ENCODE results near the gene PPP1R14D. TPM values are rescaled to one million over a fixed set of nuclear protein-coding genes. Genes with fewer than 3 reads are reported as not detected.
A peak's percentile ranks its signal among the peaks of the same experiment; 100 is the strongest.
"Not testable (repeated sequence)": the region's sequence is repeated elsewhere in the genome, so short reads cannot be mapped to it uniquely, and the experiment has no call there.

Gene PPP1R14D
- total RNA-seq (ENCODE audit: insufficient read depth, low replicate concordance), result 1.7 TPM

GRCh38 chr15:40828447-40829036 lies at the start of gene PPP1R14D:
Gene PPP1R14D, minus strand, starts transcription at chr15:40828708. Its CDS starts 67 bp downstream, at chr15:40828641.
- no peak for DNase-seq (ENCODE audit: low spot score)

- no peak for DNase-seq (ENCODE audit: low spot score)
Observed at GRCh38 chr15:40877694-40878093, 49.2 kb upstream of the PPP1R14D start.

GRCh38 chr15:40875991-40876730 lies 47.7 kb upstream of the PPP1R14D start:
- DNase-seq (ENCODE audit: low spot score), result no peak

- peak; percentile 46 for DNase-seq (ENCODE audit: low spot score)
Observed at GRCh38 chr15:40873694-40874561, 45.4 kb upstream of the PPP1R14D start, which contains the start of gene RHOV. Gene RHOV, minus strand, starts transcription at chr15:40874234. Its CDS starts 95 bp downstream, at chr15:40874139.

- no peak for DNase-seq (ENCODE audit: low spot score)
Observed at GRCh38 chr15:40872791-40873693, 44.5 kb upstream of the PPP1R14D start.

- peak; percentile 34 for DNase-seq (ENCODE audit: low spot score)
Observed at GRCh38 chr15:40871749-40872617, 43.5 kb upstream of the PPP1R14D start.

GRCh38 chr15:40870716-40871115 lies 42.2 kb upstream of the PPP1R14D start:
- DNase-seq (ENCODE audit: low spot score), result no peak

GRCh38 chr15:40869686-40870085 lies 41.2 kb upstream of the PPP1R14D start:
- DNase-seq (ENCODE audit: low spot score), result no peak

GRCh38 chr15:40867199-40867598 lies 38.7 kb upstream of the PPP1R14D start:
- DNase-seq (ENCODE audit: low spot score), result no peak

GRCh38 chr15:40863660-40864270 lies 35.3 kb upstream of the PPP1R14D start:
- DNase-seq (ENCODE audit: low spot score), result no peak

- DNase-seq (ENCODE audit: low spot score), result not testable (repeated sequence)
Observed at GRCh38 chr15:40861147-40861546, 32.6 kb upstream of the PPP1R14D start.

- peak; percentile 52 for DNase-seq (ENCODE audit: low spot score)
Observed at GRCh38 chr15:40859206-40859851, 30.8 kb upstream of the PPP1R14D start.

GRCh38 chr15:40858706-40859105 lies 30.2 kb upstream of the PPP1R14D start:
- no peak for DNase-seq (ENCODE audit: low spot score)

- DNase-seq (ENCODE audit: low spot score), result peak; percentile 87
Observed at GRCh38 chr15:40857601-40858341, 29.3 kb upstream of the PPP1R14D start.

- DNase-seq (ENCODE audit: low spot score), result no peak
Observed at GRCh38 chr15:40856746-40857145, 28.2 kb upstream of the PPP1R14D start.

- no peak for DNase-seq (ENCODE audit: low spot score)
Observed at GRCh38 chr15:40855706-40856234, 27.3 kb upstream of the PPP1R14D start.

GRCh38 chr15:40854161-40854560 lies 25.7 kb upstream of the PPP1R14D start:
- no peak for DNase-seq (ENCODE audit: low spot score)
